CD14-positive monocyte (primary cell): Measurements from ENCODE around the gene SIGLEC14. TPM values are rescaled to one million over a fixed set of nuclear protein-coding genes. Genes with fewer than 3 reads are reported as not detected.

ENCODE experiments used
- polyA plus RNA-seq, 3 donors: library from polyadenylated mRNA; depleted of rRNA in 1 of 3; unstranded in 2 of 3; stranded (reverse) in 1 of 3; fragments of 300-500 nt in 2 of 3; fragments of >200 nt in 1 of 3; fragmentation: Illumina TruSeq in 2 of 3; gene quantifications; 1 replicate in 2 of 3; 2 replicates in 1 of 3; pipeline ENCODE4 v1.2.3, GENCODE V29; 2012 to 2021
- small RNA-seq: library from RNA; depleted of rRNA; stranded (forward); fragments of <200 nt; gene quantifications from one replicate; pipeline ENCODE3, GENCODE V24; 2012; ENCODE audit warnings: low read depth; ENCODE audit not compliant: insufficient read length

SIGLEC14 gene
- polyA plus RNA-seq, 3 donors: 63.5 to 129 (median 95.0) TPM

Small RNA genes lying within 50 kb of the gene (small RNA-seq; reads per million reads assigned to genes)
- gene AC018755.2 (not detected), gene MIR125A (not detected), gene MIR99B (not detected), gene MIRLET7E (not detected)

Other genes with a start within 250 kb of the SIGLEC14 start
- gene SIGLEC10, start 229.2 kb downstream of the SIGLEC14 start, polyA plus RNA-seq: 100 to 1,000 TPM in 1 of 3 donors, 10 to 100 TPM in 2; 16.6 to 114 (median 64.9) TPM
- gene SIGLEC8, start 188.4 kb downstream of the SIGLEC14 start, polyA plus RNA-seq: not detected
- gene CEACAM18, start 168.3 kb downstream of the SIGLEC14 start, polyA plus RNA-seq: not detected
- 1 to 10 TPM in 2 of 3 donors, under 1 TPM in 1; 0.24 to 1.8 (median 1.3) TPM for gene SIGLEC12, start 145.0 kb downstream of the SIGLEC14 start, polyA plus RNA-seq
- gene SIGLEC6, start 115.2 kb downstream of the SIGLEC14 start, polyA plus RNA-seq: under 1 TPM in 1 of 3 donors, not detected in 2; 0.04 TPM
- gene ZNF175, start 75.5 kb downstream of the SIGLEC14 start, polyA plus RNA-seq: 1 to 10 TPM in 1 of 3 donors, under 1 TPM in 2; 0.39 to 2.4 (median 0.82) TPM
- gene SIGLEC5, start 16.4 kb downstream of the SIGLEC14 start, polyA plus RNA-seq: 10 to 100 TPM in 2 of 3 donors, not detected in 1; 10.2 to 12.6 TPM
- gene SPACA6, start 46.5 kb upstream of the SIGLEC14 start, polyA plus RNA-seq: 1 to 10 TPM in 2 of 3 donors, under 1 TPM in 1; 0.99 to 5.1 (median 2.4) TPM
- gene HAS1, start 77.2 kb upstream of the SIGLEC14 start, polyA plus RNA-seq: 1 to 10 TPM in 1 of 3 donors, under 1 TPM in 1, not detected in 1; 0.24 to 1.6 TPM
- gene FPR1, start 105.1 kb upstream of the SIGLEC14 start, polyA plus RNA-seq: 1,000 to 10,000 TPM in 1 of 3 donors, 100 to 1,000 TPM in 2; 372 to 1,265 (median 991) TPM
- gene FPR2, start 114.4 kb upstream of the SIGLEC14 start, polyA plus RNA-seq: 100 to 1,000 TPM in 1 of 3 donors, 10 to 100 TPM in 2; 36.2 to 108 (median 70.3) TPM
- gene FPR3, start 148.3 kb upstream of the SIGLEC14 start, polyA plus RNA-seq: 1 to 10 TPM; 1.4 to 3.8 (median 3.5) TPM
- 1 to 10 TPM; 1.5 to 8.5 (median 1.5) TPM for gene ZNF577, start 241.1 kb upstream of the SIGLEC14 start, polyA plus RNA-seq